Measurements from ENCODE around the gene PRKAR1B. TPM values are rescaled to one million over a fixed set of nuclear protein-coding genes. Genes with fewer than 3 reads are reported as not detected.
A peak's percentile ranks its signal among the peaks of the same experiment; 100 is the strongest.

Gene PRKAR1B
- total and polyA plus RNA-seq, 9 donors, result 14.3 to 49.0 (median 34.0) TPM

DNA sequence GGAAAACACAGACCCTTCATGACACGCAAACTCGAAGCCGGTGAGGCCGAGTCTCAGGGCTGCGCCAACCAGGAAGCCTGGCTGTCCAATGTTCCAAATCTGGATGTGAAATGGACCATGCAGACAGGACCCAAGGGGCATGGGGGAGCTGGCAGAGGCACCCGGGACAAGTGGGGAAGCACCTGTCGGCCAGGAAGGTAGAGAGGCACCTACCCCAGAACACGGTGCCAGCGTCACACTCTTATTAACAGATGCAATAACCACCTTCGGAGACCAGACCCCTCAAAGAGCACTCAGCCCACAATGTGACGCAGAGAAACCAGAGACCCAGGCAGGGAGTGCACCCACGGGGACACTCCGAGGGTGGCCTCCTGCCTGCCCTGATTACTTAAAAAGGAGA, 119.1 kb downstream of the PRKAR1B start:
- intact Hi-C loops (cut with DNase I), result no loop called here
- TF ChIP-seq, protein P1, sequence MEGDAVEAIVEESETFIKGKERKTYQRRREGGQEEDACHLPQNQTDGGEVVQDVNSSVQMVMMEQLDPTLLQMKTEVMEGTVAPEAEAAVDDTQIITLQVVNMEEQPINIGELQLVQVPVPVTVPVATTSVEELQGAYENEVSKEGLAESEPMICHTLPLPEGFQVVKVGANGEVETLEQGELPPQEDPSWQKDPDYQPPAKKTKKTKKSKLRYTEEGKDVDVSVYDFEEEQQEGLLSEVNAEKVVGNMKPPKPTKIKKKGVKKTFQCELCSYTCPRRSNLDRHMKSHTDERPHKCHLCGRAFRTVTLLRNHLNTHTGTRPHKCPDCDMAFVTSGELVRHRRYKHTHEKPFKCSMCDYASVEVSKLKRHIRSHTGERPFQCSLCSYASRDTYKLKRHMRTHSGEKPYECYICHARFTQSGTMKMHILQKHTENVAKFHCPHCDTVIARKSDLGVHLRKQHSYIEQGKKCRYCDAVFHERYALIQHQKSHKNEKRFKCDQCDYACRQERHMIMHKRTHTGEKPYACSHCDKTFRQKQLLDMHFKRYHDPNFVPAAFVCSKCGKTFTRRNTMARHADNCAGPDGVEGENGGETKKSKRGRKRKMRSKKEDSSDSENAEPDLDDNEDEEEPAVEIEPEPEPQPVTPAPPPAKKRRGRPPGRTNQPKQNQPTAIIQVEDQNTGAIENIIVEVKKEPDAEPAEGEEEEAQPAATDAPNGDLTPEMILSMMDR (IDR thresholded peaks at IDR 0.05), result no peak
- no peak for TF ChIP-seq POLR2A (IDR thresholded peaks at IDR 0.05)
- no peak for TF ChIP-seq EP300 (IDR thresholded peaks at IDR 0.05)
- peaks cover 3% of the 10 kb centered on the region for H3K4me1 ChIP-seq (ENCODE audit: insufficient read depth)
- H3K9me3 ChIP-seq, result no peaks in the 10 kb centered on the region
- no peaks in the 10 kb centered on the region for H3K36me3 ChIP-seq
- no peak for DNase-seq
- no peak overlapping the region for H3K27ac ChIP-seq
- WGBS, 3 donors, result 75 to 87% (median 85%) methylated on average over 13 of the region's 13 CpGs
- no peaks in the 10 kb centered on the region for H3K27me3 ChIP-seq
- H3K4me3 ChIP-seq, result no peak overlapping the region

DNA sequence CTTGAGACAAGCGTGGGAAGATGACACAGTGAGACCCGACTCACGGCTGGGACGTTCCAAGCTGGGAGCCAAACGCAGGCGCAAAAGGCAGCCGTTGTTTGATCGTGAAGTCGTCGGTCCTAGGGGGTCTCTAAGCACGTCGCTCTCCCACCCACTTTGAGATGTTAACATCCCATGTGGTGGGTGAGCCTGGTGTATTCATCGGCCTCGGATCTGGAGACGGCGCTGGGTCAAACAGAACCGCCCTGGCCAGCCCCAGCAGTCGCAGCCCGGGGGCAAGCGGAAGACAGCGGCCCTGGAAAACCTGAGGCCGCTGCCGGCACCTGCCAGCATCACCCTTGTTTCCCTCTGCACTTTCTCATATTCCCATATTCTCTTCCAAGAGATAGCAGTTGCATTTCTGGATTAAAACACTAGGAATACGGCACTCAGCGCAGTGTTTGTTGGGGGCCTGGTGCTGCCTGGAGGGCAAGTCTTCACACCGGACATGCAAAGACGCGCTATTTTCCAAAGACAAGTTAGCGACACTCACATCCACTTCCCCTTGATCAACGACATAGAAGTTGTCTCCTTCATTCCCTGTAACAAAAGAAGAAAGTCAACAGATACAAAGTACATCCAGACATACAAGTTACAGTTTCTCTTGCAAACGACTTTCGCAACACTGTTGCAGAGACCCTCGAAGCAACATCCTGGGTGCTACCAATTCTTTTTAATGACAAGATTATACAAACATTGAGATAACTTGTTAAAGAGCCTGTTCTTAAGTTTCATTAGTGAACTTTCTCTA, 121.2 kb downstream of the PRKAR1B start:
- DNase-seq, result no peak
- Histone ChIP-seq H3K36me3 (no peaks in the 10 kb centered on the region), H3K27ac (no peak overlapping the region), H3K4me3 (no peak overlapping the region), H3K9me3 (no peaks in the 10 kb centered on the region), H3K27me3 (no peaks in the 10 kb centered on the region), H3K4me1 (ENCODE audit: insufficient read depth) (no peaks in the 10 kb centered on the region)
- TF ChIP-seq EP300 (IDR thresholded peaks at IDR 0.05), result no peak
- TF ChIP-seq, protein P1 (IDR thresholded peaks at IDR 0.05), result no peak
- TF ChIP-seq POLR2A (IDR thresholded peaks at IDR 0.05), result no peak
- 90 to 91% (median 90%) methylated on average over 33 of the region's 33 CpGs for WGBS, 3 donors
- intact Hi-C loops (cut with DNase I), result no loop called here

DNA sequence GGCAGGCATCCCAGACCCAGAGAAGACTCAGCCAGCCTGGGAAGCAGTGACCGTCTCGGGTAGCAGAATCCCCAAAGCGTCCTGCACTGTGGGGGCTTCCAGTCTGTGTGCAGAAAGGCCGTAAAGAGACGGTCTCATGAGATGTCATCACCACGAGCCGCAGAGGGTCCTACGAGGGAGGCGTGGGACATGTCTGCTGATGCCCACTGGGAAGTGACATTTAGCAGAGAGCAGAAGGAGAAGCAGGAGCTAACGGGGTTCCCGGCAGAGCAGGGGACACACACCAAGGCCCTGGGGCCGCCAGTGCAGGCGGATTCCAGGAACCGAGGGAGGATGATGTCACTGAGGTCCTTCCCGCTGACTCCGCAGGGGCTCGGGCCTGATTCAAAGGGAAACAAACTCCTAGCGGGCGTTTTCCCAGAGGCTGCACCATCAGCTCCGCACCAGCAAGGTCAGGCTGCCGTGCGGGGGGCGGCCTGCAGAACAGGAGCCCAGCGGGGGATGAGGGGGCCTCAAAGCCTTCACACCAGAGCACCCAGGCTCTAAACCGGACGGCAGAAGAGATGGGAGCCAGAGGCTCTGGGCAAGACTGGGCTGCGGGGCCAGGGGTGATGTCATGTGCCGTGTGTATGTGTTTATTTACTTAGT, 122.1 kb downstream of the PRKAR1B start:
- peak in 1 of 5 donors; percentile 29 for DNase-seq
- H3K4me1 ChIP-seq (ENCODE audit: insufficient read depth), result no peaks in the 10 kb centered on the region
- H3K27ac ChIP-seq, result peak overlapping the region; percentile 26 to 28
- TF ChIP-seq POLR2A (IDR thresholded peaks at IDR 0.05) (no peak), EP300 (IDR thresholded peaks at IDR 0.05) (no peak)
- TF ChIP-seq, protein P1 (IDR thresholded peaks at IDR 0.05), result no peak
- no peak overlapping the region for H3K4me3 ChIP-seq
- intact Hi-C loops (cut with DNase I), result no loop called here
- 82 to 89% (median 85%) methylated on average over 28 of the region's 28 CpGs for WGBS, 3 donors
- no peaks in the 10 kb centered on the region for H3K36me3 ChIP-seq
- H3K9me3 ChIP-seq, result no peaks in the 10 kb centered on the region
- H3K27me3 ChIP-seq, result no peaks in the 10 kb centered on the region

DNA sequence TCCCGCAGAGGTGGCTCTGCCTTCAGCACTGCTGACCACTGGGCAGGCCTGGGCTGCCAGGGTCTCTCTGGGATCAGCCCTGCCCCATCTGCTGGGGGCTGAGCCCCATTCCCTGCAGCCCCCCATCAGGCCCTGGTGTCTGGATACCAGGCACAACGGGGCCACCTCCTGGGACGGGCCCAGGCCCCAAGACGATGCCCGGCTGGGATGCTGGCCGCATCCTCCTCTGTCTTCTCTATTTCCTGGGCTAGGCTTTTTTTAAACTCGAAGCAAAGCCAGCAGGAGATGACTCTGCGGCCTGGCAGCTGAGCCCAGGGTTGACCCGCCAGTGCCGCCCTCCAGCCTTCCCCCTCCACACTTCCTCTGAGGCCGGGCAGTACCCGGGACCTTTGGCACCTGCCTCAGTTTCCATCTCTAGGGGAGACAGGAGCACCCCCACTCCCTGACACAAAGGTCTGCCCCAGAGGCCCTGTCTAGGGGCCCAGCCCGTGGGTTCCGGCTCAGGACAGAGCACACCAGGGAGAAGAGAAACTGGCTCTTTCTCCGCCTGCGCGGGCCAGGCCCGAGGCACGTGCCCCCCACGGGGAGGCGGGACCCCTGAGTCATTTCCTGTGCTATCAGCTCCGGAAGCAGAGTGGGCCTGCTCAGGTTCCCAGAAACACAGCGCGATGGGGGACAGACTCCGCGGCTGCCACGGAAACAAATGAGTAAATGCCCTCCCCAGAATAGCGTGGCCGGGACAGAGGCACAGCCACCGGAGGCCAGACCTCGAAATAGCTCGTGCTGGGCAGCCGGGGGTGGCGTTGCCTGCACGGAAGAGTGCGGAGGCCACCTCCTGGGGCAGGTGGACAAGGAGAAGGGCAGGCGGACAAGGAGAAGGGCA, 122.8 kb downstream of the PRKAR1B start:
- 67 to 78% (median 76%) methylated on average over 36 to 37 of the region's 37 CpGs for WGBS, 3 donors
- peak; percentile 63 for TF ChIP-seq EP300 (IDR thresholded peaks at IDR 0.05)
- TF ChIP-seq POLR2A (IDR thresholded peaks at IDR 0.05), result peak; percentile 26
- TF ChIP-seq, protein P1 (IDR thresholded peaks at IDR 0.05), result no peak
- H3K36me3 ChIP-seq, result no peaks in the 10 kb centered on the region
- intact Hi-C loops (cut with DNase I), result no loop called here
- H3K4me1 ChIP-seq (ENCODE audit: insufficient read depth), result no peaks in the 10 kb centered on the region
- H3K9me3 ChIP-seq, result no peaks in the 10 kb centered on the region
- H3K27ac ChIP-seq, result peak overlapping the region; percentile 26 to 28
- no peak overlapping the region for H3K4me3 ChIP-seq
- no peaks in the 10 kb centered on the region for H3K27me3 ChIP-seq
- peak in 2 of 5 donors; percentile 64 to 67 for DNase-seq
